B cell (primary cell): ENCODE data around the gene SPART. TPM values are rescaled to one million over a fixed set of nuclear protein-coding genes. Genes with fewer than 3 reads are reported as not detected.

ENCODE experiments used
- ATAC-seq: fragments of 200-7000 bp; cut with Tn5 transposase; one replicate; pipeline ENCODE4 v1.10.0; 2021; ENCODE audit warnings: low read depth, mild to moderate bottlenecking, moderate number of reproducible peaks, moderate library complexity
- CTCF ChIA-PET: fragments of 350-600 bp; sonication (Branson Sonifier 250); formaldehyde crosslinking; loops from one replicate; lab custom pipeline; 2021; ENCODE audit warnings: antibody characterized with exemption, inconsistent platforms; lab: Charles Lee
- POLR2A ChIA-PET: fragments of 350-600 bp; sonication (Branson Sonifier 250); formaldehyde crosslinking; loops from one replicate; lab custom pipeline; 2021; ENCODE audit warnings: antibody characterized with exemption; lab: Charles Lee
- DNase-seq: peaks from one replicate; pipeline ENCODE4 v3.0.0; 2013
- H2AFZ ChIP-seq: 2 replicates; pipeline ENCODE4 v1.6.1; 2012; ENCODE audit warnings: mild to moderate bottlenecking, low read depth, low read length; ENCODE audit not compliant: insufficient read depth, poor library complexity, severe bottlenecking
- H3K27ac ChIP-seq, 2 donors: 1 replicate in 1 of 2; 2 replicates in 1 of 2; pipeline ENCODE4 v1.5.1; 2012 to 2013; ENCODE audit warnings: low read length in 2 of 2, mild to moderate bottlenecking in 2 of 2, moderate library complexity in 1 of 2
- H3K27me3 ChIP-seq, 4 experiments: fragments of 200-600 bp in 1 of 4; sonication (generic) in 1 of 4; replicated peaks in 1 of 4; 1 replicate in 2 of 4; 2 replicates in 2 of 4; pipeline versions ENCODE4 v1.6.1 to v1.7.0; 2013 to 2016; ENCODE audit warnings: low read length in 3 of 4, mild to moderate bottlenecking in 2 of 4, mixed read lengths in 1 of 4, moderate library complexity in 1 of 4; ENCODE audit not compliant: insufficient read depth in 4 of 4, control insufficient read depth in 3 of 4; ENCODE audit errors: control extremely low read depth in 1 of 4
- H3K36me3 ChIP-seq, 2 experiments: replicated peaks in 1 of 2; 1 replicate in 1 of 2; 2 replicates in 1 of 2; pipeline versions ENCODE4 v1.6.1 to v1.7.1; 2013; ENCODE audit warnings: low read length in 1 of 2; ENCODE audit not compliant: insufficient read depth in 2 of 2, control insufficient read depth in 1 of 2; ENCODE audit errors: control extremely low read depth in 1 of 2, extremely low read depth in 1 of 2
- H3K4me1 ChIP-seq, 2 donors: fragments of 200-600 bp in 1 of 2; sonication (generic) in 1 of 2; 1 replicate in 1 of 2; 2 replicates in 1 of 2; pipeline versions ENCODE4 v1.5.1 to v1.6.1; 2013 to 2017; ENCODE audit warnings: low read length in 2 of 2; ENCODE audit not compliant: control insufficient read depth in 2 of 2, insufficient read depth in 2 of 2
- H3K4me2 ChIP-seq: replicated peaks from 2 replicates; pipeline ENCODE3; 2012; ENCODE audit warnings: mild to moderate bottlenecking, low read depth, low read length; ENCODE audit not compliant: poor library complexity, severe bottlenecking
- H3K4me3 ChIP-seq, 5 experiments: fragments of 200-600 bp in 1 of 5; sonication (generic) in 1 of 5; 1 replicate in 3 of 5; 2 replicates in 2 of 5; pipeline versions ENCODE4 v1.5.1 to v1.7.0; 2011 to 2016; ENCODE audit warnings: low read length in 4 of 5, mild to moderate bottlenecking in 4 of 5, low read depth in 2 of 5, control low read depth in 1 of 5, moderate library complexity in 1 of 5; ENCODE audit not compliant: insufficient read depth in 1 of 5; ENCODE audit errors: control extremely low read depth in 1 of 5, extremely low read depth in 1 of 5
- H3K79me2 ChIP-seq: fragments of 200-600 bp; sonication (generic); one replicate; pipeline ENCODE4 v1.6.0; 2016; ENCODE audit warnings: low read length; ENCODE audit not compliant: control insufficient read depth, insufficient read depth
- H3K9ac ChIP-seq: fragments of 200-600 bp; sonication (generic); 2 replicates; pipeline ENCODE4 v1.6.1; 2017; ENCODE audit warnings: mild to moderate bottlenecking, low read length, moderate library complexity
- H3K9me3 ChIP-seq, 3 donors: one replicate each; pipeline versions ENCODE4 v1.6.1 to v1.7.1; 2013; ENCODE audit warnings: low read length in 2 of 3; ENCODE audit not compliant: control insufficient read depth in 2 of 3, insufficient read depth in 1 of 3; ENCODE audit errors: control extremely low read depth in 1 of 3
- H4K20me1 ChIP-seq: 2 replicates; pipeline ENCODE4 v1.6.0; 2012; ENCODE audit warnings: mild to moderate bottlenecking, low read length; ENCODE audit not compliant: insufficient read depth, control insufficient read depth, poor library complexity, severe bottlenecking
- H3K27ac Mint-ChIP-seq: one replicate; pipeline ENCODE4 v1.8.0; 2021; ENCODE audit warnings: mixed read lengths
- H3K27me3 Mint-ChIP-seq: one replicate; pipeline ENCODE4 v1.8.0; 2021; ENCODE audit warnings: mixed read lengths
- H3K4me1 Mint-ChIP-seq: one replicate; pipeline ENCODE4 v1.8.0; 2021; ENCODE audit warnings: mixed read lengths
- H3K4me3 Mint-ChIP-seq: one replicate; pipeline ENCODE4 v1.8.0; 2021; ENCODE audit warnings: mixed read lengths
- H3K9me3 Mint-ChIP-seq: one replicate; pipeline ENCODE4 v1.8.0; 2022; ENCODE audit warnings: mixed read lengths; ENCODE audit not compliant: insufficient read depth
- EZH2 ChIP-seq: IDR thresholded peaks from 2 replicates; pipeline ENCODE4 v1.6.1; 2012; ENCODE audit warnings: borderline replicate concordance, low read depth, mild to moderate bottlenecking, moderate library complexity, low read length; ENCODE audit not compliant: insufficient read depth, poor library complexity, severe bottlenecking
- WGBS: methylation state at CpG from one replicate; pipeline ENCODE4 v1.1.5; 2013; ENCODE audit warnings: missing lambda C conversion rate; ENCODE audit not compliant: insufficient coverage; 5-methylcytosine and 5-hydroxymethylcytosine counted together
- intact Hi-C: fragments of 100-400 bp; cut with micrococcal nuclease; formaldehyde crosslinking; loops from one replicate; pipeline ENCODE4 v1.10.0; 2022
- polyA plus RNA-seq: library from polyadenylated mRNA; depleted of rRNA; stranded (reverse); fragments of >200 nt; gene quantifications from 2 replicates; pipeline ENCODE4 v1.2.3, GENCODE V29; 2012
- total RNA-seq, 2 donors: library from RNA; stranded (reverse); fragments of 120-200 nt in 1 of 2; gene quantifications; 1 replicate in 1 of 2; 2 replicates in 1 of 2; pipeline versions ENCODE4 v1.2.3 to v1.2.4, GENCODE V29; 2013 to 2022
- TF ChIP-seq, protein P1 (sequence below): fragments of 200-600 bp; IDR thresholded peaks from one replicate; pipeline ENCODE4 v1.8.0; 2022; ENCODE audit warnings: antibody characterized with exemption, mild to moderate bottlenecking

The SPART gene
- total and polyA plus RNA-seq, 2 donors (not counting 1 experiment from before 2014, with no cell fraction given): 10.1 to 20.8 TPM

DNA sequence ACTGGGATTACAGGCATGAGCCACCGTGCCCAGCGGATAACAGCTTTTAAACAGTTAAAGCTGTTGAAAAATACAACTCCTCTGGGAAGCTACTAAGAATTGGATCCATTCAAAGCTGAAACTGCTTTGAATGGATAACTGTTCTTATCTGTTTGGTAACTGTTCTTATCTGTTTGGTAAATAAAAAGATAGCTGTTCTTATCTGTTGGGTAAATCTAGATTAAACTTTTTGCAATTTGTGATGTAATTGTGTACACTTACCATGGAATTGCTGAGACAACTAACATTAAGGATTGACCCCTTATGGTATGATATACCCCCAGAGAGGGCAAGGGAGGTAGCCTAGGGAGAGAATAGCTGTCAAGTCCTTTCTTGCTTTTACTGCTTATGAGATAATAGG, 27.9 kb upstream of the SPART start:
- H3K9ac ChIP-seq: no peak overlapping the region
- no peaks in the 10 kb centered on the region for H3K4me1 Mint-ChIP-seq
- no peaks in the 10 kb centered on the region for H4K20me1 ChIP-seq
- intact Hi-C loops: no loop called here
- no peaks in the 10 kb centered on the region for H3K36me3 ChIP-seq
- no peaks in the 10 kb centered on the region for H3K79me2 ChIP-seq
- no peaks in the 10 kb centered on the region for H3K27me3 Mint-ChIP-seq
- no peak overlapping the region for H2AFZ ChIP-seq
- whole genome bisulfite sequencing: 73% methylated on average over 2 of the region's 2 CpGs
- H3K4me2 ChIP-seq: no peak overlapping the region
- DNase-seq (no peak), ATAC-seq (no peak)
- no peak for TF ChIP-seq EZH2
- TF ChIP-seq, protein P1, sequence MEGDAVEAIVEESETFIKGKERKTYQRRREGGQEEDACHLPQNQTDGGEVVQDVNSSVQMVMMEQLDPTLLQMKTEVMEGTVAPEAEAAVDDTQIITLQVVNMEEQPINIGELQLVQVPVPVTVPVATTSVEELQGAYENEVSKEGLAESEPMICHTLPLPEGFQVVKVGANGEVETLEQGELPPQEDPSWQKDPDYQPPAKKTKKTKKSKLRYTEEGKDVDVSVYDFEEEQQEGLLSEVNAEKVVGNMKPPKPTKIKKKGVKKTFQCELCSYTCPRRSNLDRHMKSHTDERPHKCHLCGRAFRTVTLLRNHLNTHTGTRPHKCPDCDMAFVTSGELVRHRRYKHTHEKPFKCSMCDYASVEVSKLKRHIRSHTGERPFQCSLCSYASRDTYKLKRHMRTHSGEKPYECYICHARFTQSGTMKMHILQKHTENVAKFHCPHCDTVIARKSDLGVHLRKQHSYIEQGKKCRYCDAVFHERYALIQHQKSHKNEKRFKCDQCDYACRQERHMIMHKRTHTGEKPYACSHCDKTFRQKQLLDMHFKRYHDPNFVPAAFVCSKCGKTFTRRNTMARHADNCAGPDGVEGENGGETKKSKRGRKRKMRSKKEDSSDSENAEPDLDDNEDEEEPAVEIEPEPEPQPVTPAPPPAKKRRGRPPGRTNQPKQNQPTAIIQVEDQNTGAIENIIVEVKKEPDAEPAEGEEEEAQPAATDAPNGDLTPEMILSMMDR: no peak
- H3K4me3 ChIP-seq: no peak overlapping the region
- no peak overlapping the region for H3K4me3 Mint-ChIP-seq
- no peaks in the 10 kb centered on the region for H3K9me3 ChIP-seq
- H3K4me1 ChIP-seq: no peaks in the 10 kb centered on the region
- no peak overlapping the region for H3K27ac Mint-ChIP-seq
- no peaks in the 10 kb centered on the region for H3K27me3 ChIP-seq
- H3K9me3 Mint-ChIP-seq: no peaks in the 10 kb centered on the region
- POLR2A ChIA-PET: no interaction called here
- CTCF ChIA-PET: no interaction called here
- H3K27ac ChIP-seq: no peak overlapping the region

DNA sequence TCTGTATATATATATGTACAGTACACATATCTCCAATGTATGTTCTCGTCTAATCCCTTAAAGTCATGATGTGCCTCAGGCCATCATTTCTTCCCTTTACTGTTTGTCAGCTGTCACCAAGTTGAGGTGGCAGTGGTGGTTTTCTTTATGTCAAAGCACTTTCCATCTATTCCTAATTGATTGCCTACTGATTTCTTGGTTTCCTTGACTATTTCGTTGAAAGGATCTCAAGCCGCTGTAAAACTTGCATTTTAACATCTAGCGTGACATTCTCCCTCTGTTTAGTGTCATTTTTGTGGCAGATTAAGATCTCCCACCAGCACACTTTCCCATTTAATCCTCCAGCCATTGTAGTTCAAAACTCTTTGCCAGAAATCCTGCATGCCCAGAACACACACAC, 25.0 kb upstream of the SPART start:
- POLR2A ChIA-PET: no interaction called here
- 92% methylated on average over 2 of the region's 4 CpGs for WGBS
- CTCF ChIA-PET: no interaction called here
- no peak overlapping the region for H3K4me3 ChIP-seq
- no peak for TF ChIP-seq EZH2
- TF ChIP-seq, protein P1: no peak
- H3K9ac ChIP-seq: no peak overlapping the region
- Mint-ChIP-seq H3K4me3 (no peak overlapping the region), H3K4me1 (no peaks in the 10 kb centered on the region), H3K27me3 (no peaks in the 10 kb centered on the region), H3K9me3 (no peaks in the 10 kb centered on the region), H3K27ac (no peak overlapping the region)
- no peak overlapping the region for H3K27ac ChIP-seq
- DNase-seq (no peak), ATAC-seq (no peak)
- H3K27me3 ChIP-seq: no peaks in the 10 kb centered on the region
- H3K79me2 ChIP-seq: no peaks in the 10 kb centered on the region
- intact Hi-C loops: no loop called here
- no peaks in the 10 kb centered on the region for H3K4me1 ChIP-seq
- no peaks in the 10 kb centered on the region for H3K9me3 ChIP-seq
- no peaks in the 10 kb centered on the region for H4K20me1 ChIP-seq
- no peak overlapping the region for H2AFZ ChIP-seq
- no peak overlapping the region for H3K4me2 ChIP-seq
- no peaks in the 10 kb centered on the region for H3K36me3 ChIP-seq
